HG03354 (cell line): ENCODE data around the gene DEK.
"Not testable (repeated sequence)": the region's sequence is repeated elsewhere in the genome, so short reads cannot be mapped to it uniquely, and the experiment has no call there.

Source experiments
- ATAC-seq: cut with Tn5 transposase; IDR thresholded peaks from one replicate; pipeline ENCODE4 v1.9.1; 2021; ENCODE audit warnings: mild to moderate bottlenecking; ENCODE audit not compliant: unreplicated experiment, poor library complexity, severe bottlenecking

The DEK gene

DNA sequence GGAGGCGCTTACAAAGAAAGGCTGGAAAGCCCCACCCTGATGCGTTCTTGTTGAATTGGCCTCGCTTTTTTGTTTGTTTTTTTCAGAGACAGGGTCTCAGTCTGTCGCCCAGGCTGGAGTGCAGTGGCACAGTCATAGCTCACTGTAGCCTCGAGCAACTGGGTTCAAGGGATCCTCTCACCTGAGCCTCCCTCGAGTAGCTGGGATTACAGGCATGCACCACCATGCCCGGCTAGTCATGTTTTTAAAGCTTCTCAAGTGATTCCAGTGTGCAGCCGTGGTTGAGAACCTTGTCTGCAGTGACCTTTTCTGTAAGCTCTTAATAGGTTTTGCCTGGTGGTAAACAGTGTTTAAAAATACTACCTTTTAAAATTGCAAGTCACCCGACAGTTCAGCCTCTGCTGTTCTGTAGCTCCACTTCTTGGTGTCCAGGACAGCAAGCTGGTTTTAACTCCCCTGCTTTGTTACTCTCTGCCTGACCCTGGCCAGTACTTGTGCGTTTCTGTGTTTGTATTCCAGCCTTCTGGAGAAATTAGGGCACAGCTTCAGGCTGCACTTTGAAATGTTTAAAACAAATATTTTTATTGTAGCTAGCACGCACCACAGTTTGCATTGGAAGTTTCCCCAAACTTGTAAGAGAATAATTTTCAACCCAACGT, 54.7 kb downstream of the DEK start:
- ATAC-seq = no peak

DNA sequence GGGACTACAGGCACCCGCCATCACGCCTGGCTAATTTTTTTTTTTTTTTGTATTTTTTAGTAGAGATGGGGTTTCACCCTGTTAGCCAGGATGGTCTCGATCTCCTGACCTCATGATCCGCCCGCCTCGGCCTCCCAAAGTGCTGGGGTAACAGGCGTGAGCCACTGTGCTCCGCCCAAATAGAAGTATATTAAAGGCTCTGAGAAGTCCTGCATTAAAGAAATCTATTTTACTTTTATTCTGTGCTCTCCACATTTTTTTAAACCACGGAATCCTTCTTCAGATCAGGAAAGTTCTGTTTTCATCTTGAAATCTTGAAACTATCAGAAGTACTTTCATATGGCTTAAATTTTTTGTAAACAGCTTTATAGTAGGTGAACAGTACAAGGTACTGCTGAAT, 55.6 kb downstream of the DEK start:
- ATAC-seq = not testable (repeated sequence)

DNA sequence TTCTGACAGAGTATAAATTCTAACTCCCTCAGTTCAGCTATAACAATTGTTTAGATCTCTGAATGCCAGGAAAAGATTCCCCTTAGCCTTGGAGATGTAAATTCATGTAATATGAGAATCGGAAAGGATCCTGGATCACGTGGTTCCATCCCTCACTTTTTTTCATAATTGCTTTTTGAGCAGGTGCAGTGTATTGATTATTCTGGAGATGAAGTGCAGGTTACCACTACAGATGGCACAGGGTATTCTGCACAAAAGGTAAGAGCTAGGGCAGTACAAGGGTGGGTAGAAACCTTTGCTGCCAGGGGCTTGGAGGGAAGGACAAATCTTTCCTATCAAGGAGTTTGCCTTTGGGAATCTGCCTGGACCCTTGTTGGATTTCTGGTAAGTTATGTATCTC, 56.4 kb downstream of the DEK start:
- ATAC-seq = no peak

DNA sequence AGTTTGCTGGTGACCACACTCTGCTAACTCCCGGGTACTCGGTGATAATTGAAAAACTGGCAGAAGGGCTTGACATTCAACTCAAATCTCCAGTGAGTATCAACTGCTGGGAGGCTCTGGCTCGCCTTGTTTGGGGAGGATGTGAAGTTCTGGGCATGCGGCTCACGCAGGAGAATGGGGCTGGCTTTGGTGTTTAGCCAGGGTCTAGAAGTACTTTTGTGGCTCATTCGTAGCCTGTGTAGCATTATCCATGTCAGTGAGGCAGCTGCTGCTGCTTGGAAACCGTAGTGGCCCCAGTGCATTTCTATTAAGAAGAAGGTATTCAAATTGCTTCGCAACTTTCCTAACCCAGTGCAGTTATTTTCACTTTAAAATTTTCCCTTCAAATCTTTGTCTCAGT, 56.9 kb downstream of the DEK start:
- ATAC-seq = no peak

DNA sequence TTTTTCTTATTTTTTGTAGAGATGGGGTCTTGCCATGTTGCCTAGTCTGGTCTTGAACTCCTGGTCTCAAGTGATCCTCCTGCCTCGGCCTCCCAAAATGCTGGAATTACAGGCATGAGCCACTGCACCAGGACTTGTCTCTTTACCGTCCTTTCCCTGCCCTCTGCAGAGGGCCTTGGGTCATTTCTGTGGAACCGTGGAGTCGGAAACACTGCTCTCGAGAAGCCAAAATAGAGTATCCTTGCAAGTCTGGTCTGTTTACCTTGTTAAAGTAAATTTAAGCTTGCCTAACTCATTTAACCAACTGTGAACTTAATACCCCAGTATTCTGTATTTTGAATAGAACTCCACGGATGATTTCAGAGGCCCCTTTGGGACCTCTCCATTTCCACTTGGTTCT, 57.7 kb downstream of the DEK start:
- ATAC-seq = no peak

DNA sequence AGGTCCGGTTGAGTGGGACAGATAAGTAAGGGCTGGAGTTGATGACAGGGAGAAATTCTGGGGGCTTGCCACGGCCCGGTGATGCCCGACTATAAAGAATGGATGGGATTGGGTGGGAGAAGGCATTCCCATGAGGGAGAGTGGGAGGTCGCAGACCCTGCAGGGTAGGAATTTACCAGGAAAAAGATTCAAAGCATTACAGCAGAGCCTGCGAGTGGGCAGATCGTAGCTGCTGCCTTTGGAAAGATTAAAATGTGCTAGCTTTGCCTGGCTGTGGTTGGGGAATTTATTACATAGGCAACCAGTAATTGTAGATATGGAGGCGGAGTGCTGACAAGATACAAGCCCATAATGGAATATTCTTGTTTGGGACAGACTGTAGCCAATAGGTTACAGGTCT, 59.6 kb downstream of the DEK start:
- no peak for ATAC-seq

DNA sequence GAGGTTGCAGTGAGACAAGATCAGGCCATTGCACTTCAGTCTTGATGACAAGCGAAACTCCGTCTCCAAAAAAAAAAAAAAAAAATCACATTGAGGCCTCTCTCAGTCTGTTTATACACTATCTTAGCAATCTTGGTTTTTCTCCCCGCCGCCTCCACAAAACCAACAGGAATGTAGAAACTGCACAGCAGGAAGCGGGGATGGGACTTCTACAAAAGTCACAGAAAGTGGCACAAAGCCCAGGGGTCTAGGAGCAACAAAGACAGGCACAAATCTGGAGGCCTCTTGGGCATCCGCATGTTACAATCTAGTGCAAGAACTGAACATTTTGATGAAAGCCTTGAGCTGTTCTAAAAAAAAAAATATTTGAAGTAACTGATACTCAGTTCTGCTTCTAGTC, 60.5 kb downstream of the DEK start:
- no peak for ATAC-seq

DNA sequence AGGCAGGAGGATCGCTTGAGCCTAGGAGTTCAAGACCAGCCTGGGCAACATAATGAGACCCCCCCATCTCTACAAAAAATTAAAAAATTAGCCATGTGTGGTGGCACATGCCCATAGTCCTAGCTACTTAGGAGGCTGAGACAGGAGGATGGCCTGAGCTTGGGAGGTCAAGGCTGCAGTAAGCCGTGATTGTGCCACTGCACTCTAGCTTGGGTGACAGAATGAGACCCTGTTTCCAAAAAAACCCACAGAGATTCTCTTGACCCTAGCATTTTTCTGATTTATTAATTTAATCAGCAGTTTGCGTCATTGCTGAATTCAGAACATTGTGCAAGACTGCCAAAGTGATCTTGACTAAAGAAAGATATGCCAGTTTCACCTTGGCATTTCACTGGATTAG, 72.3 kb downstream of the DEK start:
- no peak for ATAC-seq

DNA sequence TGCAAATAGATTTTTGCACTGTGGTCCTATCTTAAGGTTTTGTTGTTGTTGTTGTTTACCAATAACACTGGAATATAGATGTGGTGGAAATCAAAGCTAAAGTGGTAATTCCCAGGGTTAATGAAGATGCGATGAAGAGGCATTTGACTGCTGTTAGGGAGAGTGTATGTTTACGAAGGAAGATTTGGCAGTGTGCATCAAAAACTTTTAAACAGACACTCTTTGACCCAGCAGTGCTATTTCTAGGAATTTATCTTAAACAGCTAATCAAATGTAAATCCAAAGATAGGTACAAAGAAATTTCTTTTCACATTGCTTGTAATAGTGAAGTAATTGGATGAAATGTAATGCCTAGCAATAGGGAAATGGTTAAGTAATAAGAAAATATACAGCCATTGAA, 75.1 kb downstream of the DEK start:
- ATAC-seq = no peak

DNA sequence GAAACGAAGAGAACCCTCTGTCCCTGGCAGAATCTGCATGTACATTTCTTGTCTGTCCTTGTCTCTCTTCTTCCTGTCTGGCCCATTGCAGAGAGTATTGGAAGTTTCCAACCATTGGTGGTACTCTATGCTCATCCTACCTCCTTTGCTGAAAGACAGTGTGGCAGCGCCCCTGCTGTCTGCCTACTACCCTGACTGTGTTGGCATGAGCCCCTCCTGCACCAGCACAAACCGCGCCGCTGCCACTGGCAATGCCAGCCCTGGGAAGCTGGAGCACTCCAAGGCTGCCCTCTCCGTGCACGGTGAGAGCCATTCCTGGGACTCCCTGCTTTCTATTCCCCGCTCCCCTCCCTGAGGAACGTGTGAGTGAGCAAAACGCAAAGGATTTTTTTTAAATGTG, 76.6 kb downstream of the DEK start:
- no peak for ATAC-seq

DNA sequence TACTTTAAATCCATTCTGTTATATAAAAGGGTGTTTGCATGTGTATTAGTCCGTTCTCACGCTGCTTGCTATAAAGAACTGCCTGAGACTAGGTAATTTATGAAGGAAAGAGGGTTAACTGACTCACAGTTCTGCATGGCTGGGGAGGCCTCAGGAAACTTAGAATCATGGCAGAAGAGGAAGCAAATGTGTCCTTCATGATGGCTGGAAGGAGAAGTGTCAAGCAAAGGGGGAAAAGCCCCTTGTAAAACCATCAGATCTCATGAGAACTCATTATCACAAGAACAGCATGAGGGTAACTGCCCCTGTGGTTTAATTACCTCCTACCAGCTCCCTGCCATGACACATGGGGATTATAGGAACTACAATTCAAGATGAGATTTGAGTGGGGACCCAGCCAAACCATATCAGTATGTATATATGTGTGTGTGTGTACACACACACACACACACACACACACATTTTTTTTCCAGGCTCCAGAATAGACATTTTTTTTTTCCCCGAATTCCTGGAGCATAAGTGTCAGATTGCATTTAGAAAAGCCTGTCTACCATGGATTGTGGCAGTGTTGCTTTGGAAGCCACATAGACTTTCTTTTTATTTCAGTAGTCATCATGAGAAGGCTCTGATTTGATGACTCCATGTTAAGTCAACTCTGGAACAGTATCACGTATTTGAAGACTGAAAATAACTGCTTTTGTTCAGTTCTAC, 77.6 kb downstream of the DEK start:
- no peak for ATAC-seq

DNA sequence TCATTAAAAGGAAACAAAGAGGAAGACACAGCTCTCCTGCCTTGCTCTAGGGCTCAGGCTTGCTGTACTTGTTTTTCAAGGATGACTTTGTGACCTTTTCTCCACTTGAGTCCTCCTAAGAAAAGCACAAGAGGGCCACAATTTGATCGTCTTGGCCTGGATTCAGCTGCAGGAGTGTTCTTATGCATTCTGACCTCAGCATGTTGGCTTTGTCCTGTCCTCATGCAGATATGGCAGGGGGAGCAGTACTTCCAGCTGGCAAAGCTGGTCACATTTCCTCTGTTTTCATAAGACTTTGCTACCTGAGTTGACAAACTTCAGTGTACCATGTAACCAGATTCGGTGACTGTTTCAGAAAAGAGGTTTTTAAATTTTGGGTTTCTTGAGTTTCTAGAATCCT, 78.3 kb downstream of the DEK start:
- ATAC-seq = no peak

DNA sequence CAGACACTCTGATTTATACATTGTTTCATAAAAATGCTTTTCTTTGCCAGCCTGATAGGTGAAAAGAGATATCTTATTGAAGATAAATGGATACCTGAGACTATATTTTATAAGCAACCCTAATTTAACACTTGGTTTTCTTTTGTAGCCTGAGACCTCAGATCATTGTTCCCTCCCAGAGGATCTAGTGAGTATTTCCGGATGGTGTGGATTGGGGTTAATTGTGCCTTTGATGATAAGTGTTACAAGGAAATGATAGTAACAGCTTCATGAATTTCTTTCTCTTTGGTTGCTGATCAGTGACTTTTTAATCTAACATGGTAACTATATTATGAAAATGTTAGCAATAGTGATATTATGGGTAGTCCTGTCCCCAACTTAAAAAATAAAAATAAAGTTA, 78.7 kb downstream of the DEK start:
- ATAC-seq = no peak

DNA sequence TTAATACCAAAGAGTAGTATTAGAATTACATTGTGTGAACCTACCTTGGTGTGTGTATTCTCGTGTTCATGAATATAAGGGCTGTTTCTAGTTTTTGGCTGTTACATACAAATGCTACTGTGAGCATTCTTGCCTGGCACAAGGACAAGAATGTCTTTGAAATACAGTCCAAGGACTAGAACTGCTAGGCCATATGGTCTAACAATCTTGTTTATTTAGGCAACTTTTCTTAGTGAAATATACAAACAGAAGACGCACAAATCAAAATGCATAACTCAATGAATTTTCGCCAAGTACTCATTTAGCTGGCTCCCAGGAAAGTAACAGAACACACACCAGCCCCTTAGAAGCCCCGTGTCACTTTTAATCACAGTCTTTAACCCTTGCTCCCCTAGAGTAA, 80.6 kb downstream of the DEK start:
- ATAC-seq = no peak

DNA sequence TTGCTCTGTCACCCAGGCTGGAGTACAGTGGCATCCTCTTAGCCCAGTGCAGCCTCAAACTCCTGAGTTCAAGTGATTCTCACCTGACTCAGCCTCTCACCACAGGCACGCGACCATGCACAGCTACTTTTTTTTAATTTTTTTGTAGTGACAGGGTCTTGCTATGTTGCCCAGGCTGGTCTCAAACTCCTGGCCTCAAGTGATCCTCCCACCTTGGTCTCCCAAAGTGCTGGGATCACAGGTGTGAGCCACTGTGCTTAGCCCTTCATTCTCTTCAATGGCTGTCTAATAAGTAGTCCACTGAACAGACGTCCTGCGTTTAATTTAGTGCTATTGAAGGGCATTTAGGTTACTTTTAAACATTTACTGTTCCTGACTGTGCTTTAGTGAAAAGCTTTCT, 81.8 kb downstream of the DEK start:
- ATAC-seq = no peak

DNA sequence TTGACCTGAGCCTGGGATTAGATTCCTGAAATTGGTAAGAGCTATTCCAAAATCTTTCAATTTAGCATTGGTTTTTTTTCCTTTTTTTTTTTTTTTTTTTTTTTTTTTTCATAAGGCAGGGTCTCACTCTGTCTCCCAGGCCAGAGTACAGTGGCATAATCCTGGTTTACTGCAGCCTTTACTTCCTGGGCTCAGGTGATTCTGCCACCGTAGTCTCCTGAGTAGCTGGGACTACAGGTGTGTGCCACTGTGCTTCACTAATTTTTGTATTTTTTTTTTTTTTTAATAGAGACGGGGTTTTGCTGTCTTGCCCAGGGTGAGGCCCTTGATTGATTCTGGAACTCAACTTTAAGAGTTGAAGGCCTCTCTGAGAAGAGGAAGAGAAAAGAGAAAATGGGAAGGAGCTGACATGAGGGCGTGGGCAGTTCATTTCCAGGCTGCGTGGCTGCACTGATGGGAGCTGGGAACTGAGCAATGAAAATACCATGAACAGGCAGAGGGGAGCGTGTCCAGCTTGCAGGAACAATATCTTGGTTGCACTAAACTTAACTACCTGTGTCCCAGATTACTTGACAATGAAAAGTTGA, 84.5 kb downstream of the DEK start:
- no peak for ATAC-seq

DNA sequence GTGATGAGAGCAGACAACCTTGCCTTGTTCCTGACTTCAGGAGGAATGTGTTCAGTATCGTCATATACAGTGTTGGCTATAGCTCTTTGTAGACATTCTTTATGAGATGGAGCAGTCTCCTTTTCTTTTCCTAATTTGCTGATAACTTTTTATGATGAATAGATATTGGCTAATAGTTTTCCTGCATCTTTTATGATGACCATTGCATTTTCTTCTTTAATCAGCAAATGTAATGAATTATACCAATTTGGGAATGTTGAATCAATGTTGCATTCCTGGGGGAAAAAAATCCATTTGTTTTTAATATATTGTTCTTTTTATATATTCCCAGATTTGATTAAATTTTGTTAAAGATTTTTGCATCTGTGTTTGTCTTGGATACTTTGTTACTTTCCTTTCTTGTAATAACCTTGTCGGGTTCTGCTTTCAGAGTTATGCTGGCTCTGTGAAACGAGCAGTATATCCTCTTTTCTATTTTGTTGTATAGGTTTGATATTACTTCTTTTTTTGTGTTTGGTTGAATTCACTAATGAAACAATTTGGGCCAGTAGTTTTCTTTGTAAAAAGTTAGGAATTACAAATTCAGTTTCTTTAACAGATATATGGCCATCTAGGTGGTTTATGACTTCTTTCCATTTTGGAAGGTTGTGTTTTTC, 85.2 kb downstream of the DEK start:
- ATAC-seq = no peak

DNA sequence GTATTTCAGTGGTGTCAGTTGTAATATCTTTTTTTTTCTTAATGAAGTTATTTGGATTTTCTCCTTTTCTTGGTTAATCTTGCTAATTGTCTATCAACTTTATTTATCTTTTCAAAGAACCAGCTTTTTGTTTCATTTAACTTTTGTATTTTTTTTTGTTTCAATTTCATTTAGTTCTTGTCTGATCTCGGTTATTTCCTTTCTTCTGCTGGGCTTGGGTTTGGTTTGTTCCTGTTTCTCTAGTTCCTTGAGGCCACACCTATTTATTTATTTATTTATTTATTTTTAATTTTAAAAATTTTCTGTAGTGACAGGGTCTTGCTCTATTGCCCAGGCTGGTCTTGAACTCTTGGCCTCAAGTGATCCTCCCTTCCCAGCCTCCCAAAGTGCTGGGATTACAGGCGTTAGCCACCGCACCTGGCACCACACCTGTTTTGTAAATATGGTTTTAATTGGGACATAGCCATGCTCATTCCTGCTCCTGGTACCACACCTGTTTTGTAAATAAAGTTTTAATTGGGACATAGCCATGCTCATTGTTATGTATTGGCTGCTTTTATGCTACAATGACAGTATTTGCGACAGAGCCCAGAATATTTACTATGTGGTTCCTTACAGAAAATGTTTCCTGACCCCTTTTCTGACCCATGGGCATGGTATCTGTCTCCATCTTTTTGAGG, 86.9 kb downstream of the DEK start:
- no peak for ATAC-seq

DNA sequence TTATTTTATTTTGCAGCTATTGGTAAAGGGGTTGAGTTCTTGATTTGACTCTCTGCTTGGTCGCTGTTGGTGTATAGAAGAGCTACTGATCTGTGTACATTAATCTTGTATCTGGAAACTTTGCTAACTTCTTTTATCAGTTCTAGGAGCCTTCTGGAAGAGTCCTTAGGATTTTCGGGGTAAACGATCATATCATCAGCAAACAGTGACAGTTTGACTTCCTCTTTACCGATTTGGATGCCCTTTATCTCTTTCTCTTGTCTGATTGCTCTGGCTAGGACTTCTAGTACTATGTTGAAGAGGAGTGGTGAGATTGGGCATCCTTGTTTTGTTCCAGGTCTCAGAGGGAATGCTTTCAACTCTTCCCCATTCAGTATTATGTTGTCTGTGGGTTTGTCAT, 88.1 kb downstream of the DEK start:
- ATAC-seq = not testable (repeated sequence)
